Uterus (tissue), 4 donors: ENCODE measurements around the gene CABCOCO1. TPM values are rescaled to one million over a fixed set of nuclear protein-coding genes. Genes with fewer than 3 reads are reported as not detected.

ENCODE experiments used
- DNase-seq, 2 donors: peaks; one replicate each; pipeline ENCODE4 v3.0.0-alpha.2; 2019 to 2020
- H3K27ac ChIP-seq, 2 donors: fragments of 200-600 bp; sonication (generic); 1 replicate in 1 of 2; 2 replicates in 1 of 2; pipeline ENCODE4 v1.5.1; 2016 to 2018
- H3K27me3 ChIP-seq, 2 donors: fragments of 200-600 bp; sonication (generic); one replicate each; pipeline ENCODE4 v1.5.1; 2018 to 2019; ENCODE audit warnings: control low read depth in 1 of 2
- H3K36me3 ChIP-seq, 2 donors: fragments of 200-600 bp; sonication (generic); one replicate each; pipeline ENCODE4 v1.5.1; 2019; ENCODE audit warnings: control low read depth in 1 of 2
- H3K4me1 ChIP-seq, 2 donors: fragments of 200-600 bp; sonication (generic); one replicate each; pipeline ENCODE4 v1.5.1; 2018 to 2019; ENCODE audit warnings: control low read depth in 1 of 2
- H3K4me3 ChIP-seq, 2 donors: fragments of 200-600 bp; sonication (generic); 1 replicate in 1 of 2; 2 replicates in 1 of 2; pipeline ENCODE4 v1.5.1; 2018 to 2019; ENCODE audit warnings: mild to moderate bottlenecking in 1 of 2
- H3K9me3 ChIP-seq, 2 donors: fragments of 200-600 bp; sonication (generic); one replicate each; pipeline ENCODE4 v1.5.1; 2019; ENCODE audit warnings: control low read depth in 1 of 2
- CTCF ChIP-seq, 4 experiments: fragments of 200-600 bp in 2 of 4; fragments of 450-650 bp in 2 of 4; sonication (generic) in 2 of 4; IDR thresholded peaks; one replicate each; pipeline ENCODE4 v1.5.1; 2016 to 2019; ENCODE audit warnings: antibody characterized with exemption in 4 of 4, mild to moderate bottlenecking in 2 of 4, moderate library complexity in 1 of 4
- POLR2A ChIP-seq, 2 donors: fragments of 450-650 bp; IDR thresholded peaks; one replicate each; pipeline ENCODE4 v1.6.1; 2016; ENCODE audit warnings: antibody characterized with exemption in 2 of 2, mild to moderate bottlenecking in 1 of 2, moderate library complexity in 1 of 2
- intact Hi-C: fragments of 100-400 bp; cut with DNase I; formaldehyde crosslinking; loops from one replicate; pipeline ENCODE4 v1.15.1; 2023; ENCODE audit warnings: low total_unique reads
- total RNA-seq, 4 donors: library from RNA; depleted of rRNA in 3 of 4; stranded (reverse); fragments of >200 nt in 3 of 4; gene quantifications; one replicate each; pipeline versions ENCODE4 v1.1.0 to v1.2.4, GENCODE V29; 2014 to 2023
- donor health status: DM: yes; HTN: yes; CAD: no.

CABCOCO1 gene
- total RNA-seq, 4 donors from 2014 or later, result 1.9 to 6.7 TPM; not detected in 2

- Histone ChIP-seq H3K4me3 (no peak overlapping the region), H3K27me3 (no peaks in the 10 kb centered on the region), H3K9me3 (no peaks in the 10 kb centered on the region), H3K4me1 (no peaks in the 10 kb centered on the region), H3K27ac (no peak overlapping the region), H3K36me3 (no peaks in the 10 kb centered on the region)
- no peak for DNase-seq
- intact Hi-C loops, result no loop called here
- TF ChIP-seq POLR2A (IDR thresholded peaks at IDR 0.05) (no peak), CTCF (IDR thresholded peaks at IDR 0.05) (no peak)
These were observed 126.3 kb downstream of the CABCOCO1 start for GRCh38 chr10:61789031-61789430.

- H3K36me3 ChIP-seq, result no peaks in the 10 kb centered on the region
- no peak for DNase-seq
- TF ChIP-seq POLR2A (IDR thresholded peaks at IDR 0.05) (no peak), CTCF (IDR thresholded peaks at IDR 0.05) (no peak)
- H3K4me1 ChIP-seq, result no peaks in the 10 kb centered on the region
- intact Hi-C loops, result no loop called here
- H3K27ac ChIP-seq, result no peak overlapping the region
- H3K4me3 ChIP-seq, result no peak overlapping the region
- H3K9me3 ChIP-seq, result no peaks in the 10 kb centered on the region
- H3K27me3 ChIP-seq, result no peaks in the 10 kb centered on the region
These were observed 128.5 kb downstream of the CABCOCO1 start for GRCh38 chr10:61791216-61791615.

GRCh38 chr10:61792097-61792716 is 129.5 kb downstream of the CABCOCO1 start:
- Histone ChIP-seq H3K9me3 (no peaks in the 10 kb centered on the region), H3K27me3 (no peaks in the 10 kb centered on the region), H3K4me3 (no peak overlapping the region), H3K27ac (no peak overlapping the region), H3K36me3 (no peaks in the 10 kb centered on the region), H3K4me1 (no peaks in the 10 kb centered on the region)
- TF ChIP-seq POLR2A (IDR thresholded peaks at IDR 0.05) (no peak), CTCF (IDR thresholded peaks at IDR 0.05) (no peak)
- intact Hi-C loops, result no loop called here
- no peak for DNase-seq

- Histone ChIP-seq H3K4me1 (no peaks in the 10 kb centered on the region), H3K27ac (no peak overlapping the region)
These were observed 130.2 kb downstream of the CABCOCO1 start for GRCh38 chr10:61792921-61793320.

More at GRCh38 chr10:61792921-61793320, 130.2 kb downstream of the CABCOCO1 start:
- intact Hi-C loops, result no loop called here
- no peak overlapping the region for H3K4me3 ChIP-seq
- DNase-seq, result no peak
- no peaks in the 10 kb centered on the region for H3K27me3 ChIP-seq
- TF ChIP-seq POLR2A (IDR thresholded peaks at IDR 0.05) (no peak), CTCF (IDR thresholded peaks at IDR 0.05) (no peak)
- no peaks in the 10 kb centered on the region for H3K9me3 ChIP-seq
- H3K36me3 ChIP-seq, result no peaks in the 10 kb centered on the region
